ENCODE results near the gene SPN. TPM values are rescaled to one million over a fixed set of nuclear protein-coding genes. Genes with fewer than 3 reads are reported as not detected.
"Not testable (repeated sequence)": the region's sequence is repeated elsewhere in the genome, so short reads cannot be mapped to it uniquely, and the experiment has no call there.

The SPN gene
- total and polyA plus RNA-seq, 2 experiments from 2014 or later: not detected

DNA sequence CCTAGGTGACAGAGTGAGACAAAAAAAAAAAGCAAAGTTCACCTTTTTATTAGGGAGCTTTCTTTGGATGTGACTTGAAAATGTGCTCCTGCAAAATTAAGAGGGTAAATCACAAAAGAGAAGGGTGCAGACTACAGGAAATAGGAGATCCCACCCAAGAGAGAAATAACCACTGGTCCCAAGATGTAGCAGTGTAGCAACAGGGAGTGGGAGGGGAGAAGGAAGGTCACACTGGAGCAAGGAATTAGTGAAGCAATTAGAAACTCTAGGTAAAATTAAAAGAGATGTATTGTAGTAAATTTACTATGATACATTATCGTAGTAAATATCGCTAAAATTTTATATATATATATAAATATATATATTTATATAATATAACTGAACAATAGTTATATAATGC, 12.3 kb upstream of the SPN start:
- Histone ChIP-seq H3K4me2 (ENCODE audit: unreplicated experiment) (no peak overlapping the region), H3K4me3 (no peak overlapping the region), H3K9ac (no peak overlapping the region), H3K27ac (no peak overlapping the region), H2AFZ (no peak overlapping the region), H3K27me3 (replicated peaks; ENCODE audit: insufficient read depth) (peaks cover 5% of the 10 kb centered on the region; the same call in 1 of the 2 replicates), H3K9me2 (ENCODE audit: insufficient read depth) (no peaks in the 10 kb centered on the region), H4K20me1 (ENCODE audit: insufficient read depth) (no peaks in the 10 kb centered on the region), H3K79me2 (ENCODE audit: insufficient read depth) (no peaks in the 10 kb centered on the region), H3K9me3 (ENCODE audit: low read depth) (no peaks in the 10 kb centered on the region), H3K36me3 (ENCODE audit: low read depth) (no peaks in the 10 kb centered on the region), H3K4me1 (ENCODE audit: insufficient read depth) (no peaks in the 10 kb centered on the region), H3F3A (ENCODE audit: insufficient read depth) (no peaks in the 10 kb centered on the region)
- WGBS, 2 experiments (ENCODE audit: low coverage in 1 of 2, low lambda C conversion rate in 2 of 2, missing lambda C conversion rate in 2 of 2): 95 to 98% methylated on average over 2 of the region's 2 CpGs
- no peak for DNase-seq
- no peak for TF ChIP-seq EZH2phosphoT487 (IDR thresholded peaks at IDR 0.05; ENCODE audit: insufficient read depth, low read depth)
- TF ChIP-seq EZH2 (IDR thresholded peaks at IDR 0.05; ENCODE audit: insufficient read depth, poor library complexity, severe bottlenecking): no peak
- in situ Hi-C loops (cut with MboI): no loop called here

GRCh38 chr16:29651774-29652349, 11.2 kb upstream of the SPN start:
- Histone ChIP-seq H3K79me2 (ENCODE audit: insufficient read depth) (no peaks in the 10 kb centered on the region), H3K36me3 (ENCODE audit: low read depth) (no peaks in the 10 kb centered on the region), H2AFZ (no peak overlapping the region), H3K4me1 (ENCODE audit: insufficient read depth) (no peaks in the 10 kb centered on the region), H3K27me3 (replicated peaks; ENCODE audit: insufficient read depth) (peaks cover 5% of the 10 kb centered on the region; the same call in 1 of the 2 replicates), H3K9me2 (ENCODE audit: insufficient read depth) (no peaks in the 10 kb centered on the region), H3K4me3 (no peak overlapping the region), H3K4me2 (ENCODE audit: unreplicated experiment) (no peak overlapping the region), H4K20me1 (ENCODE audit: insufficient read depth) (no peaks in the 10 kb centered on the region), H3F3A (ENCODE audit: insufficient read depth) (no peaks in the 10 kb centered on the region), H3K9me3 (ENCODE audit: low read depth) (no peaks in the 10 kb centered on the region), H3K9ac (no peak overlapping the region), H3K27ac (no peak overlapping the region)
- no peak for DNase-seq
- TF ChIP-seq EZH2phosphoT487 (IDR thresholded peaks at IDR 0.05; ENCODE audit: insufficient read depth, low read depth): no peak
- TF ChIP-seq EZH2 (IDR thresholded peaks at IDR 0.05; ENCODE audit: insufficient read depth, poor library complexity, severe bottlenecking): no peak
- in situ Hi-C loops (cut with MboI): no loop called here
- 93 to 96% methylated on average over 2 of the region's 2 CpGs for WGBS, 2 experiments (ENCODE audit: low coverage in 1 of 2, low lambda C conversion rate in 2 of 2, missing lambda C conversion rate in 2 of 2)

- no peaks in the 10 kb centered on the region for H3K9me3 ChIP-seq (ENCODE audit: low read depth)
- no peaks in the 10 kb centered on the region for H3K9me2 ChIP-seq (ENCODE audit: insufficient read depth)
- H3K27me3 ChIP-seq (replicated peaks; ENCODE audit: insufficient read depth): peaks cover 5% of the 10 kb centered on the region; the same call in 1 of the 2 replicates
- H3K36me3 ChIP-seq (ENCODE audit: low read depth): no peaks in the 10 kb centered on the region
- H4K20me1 ChIP-seq (ENCODE audit: insufficient read depth): no peaks in the 10 kb centered on the region
- H3K4me1 ChIP-seq (ENCODE audit: insufficient read depth): no peaks in the 10 kb centered on the region
- in situ Hi-C loops (cut with MboI): no loop called here
- DNase-seq: no peak
- no peak overlapping the region for H3K4me3 ChIP-seq
- WGBS, 2 experiments (ENCODE audit: low coverage in 1 of 2, low lambda C conversion rate in 2 of 2, missing lambda C conversion rate in 2 of 2): 58 to 63% methylated on average over 12 of the region's 12 CpGs
- no peak overlapping the region for H2AFZ ChIP-seq
- H3F3A ChIP-seq (ENCODE audit: insufficient read depth): no peaks in the 10 kb centered on the region
- no peak overlapping the region for H3K27ac ChIP-seq
- no peak for TF ChIP-seq EZH2phosphoT487 (IDR thresholded peaks at IDR 0.05; ENCODE audit: insufficient read depth, low read depth)
- TF ChIP-seq EZH2 (IDR thresholded peaks at IDR 0.05; ENCODE audit: insufficient read depth, poor library complexity, severe bottlenecking): no peak
- H3K79me2 ChIP-seq (ENCODE audit: insufficient read depth): no peaks in the 10 kb centered on the region
- no peak overlapping the region for H3K9ac ChIP-seq
- no peak overlapping the region for H3K4me2 ChIP-seq (ENCODE audit: unreplicated experiment)
Observed at GRCh38 chr16:29653471-29653870, 9.6 kb upstream of the SPN start.

GRCh38 chr16:29653890-29654289, 9.2 kb upstream of the SPN start:
- not testable (repeated sequence) for DNase-seq

More at GRCh38 chr16:29653890-29654289, 9.2 kb upstream of the SPN start:
- H4K20me1 ChIP-seq (ENCODE audit: insufficient read depth); H3K36me3 ChIP-seq (ENCODE audit: low read depth); H3K4me1 ChIP-seq (ENCODE audit: insufficient read depth); H3F3A ChIP-seq (ENCODE audit: insufficient read depth); H3K27me3 ChIP-seq (replicated peaks; ENCODE audit: insufficient read depth); H3K27ac ChIP-seq; H3K4me3 ChIP-seq; H3K9me3 ChIP-seq (ENCODE audit: low read depth); H3K9ac ChIP-seq; H3K9me2 ChIP-seq (ENCODE audit: insufficient read depth); H2AFZ ChIP-seq; H3K79me2 ChIP-seq (ENCODE audit: insufficient read depth); H3K4me2 ChIP-seq (ENCODE audit: unreplicated experiment); in situ Hi-C loops (cut with MboI): not testable (repeated sequence)
- WGBS, 2 experiments (ENCODE audit: low coverage in 1 of 2, low lambda C conversion rate in 2 of 2, missing lambda C conversion rate in 2 of 2): 58 to 62% methylated on average over 6 to 7 of the region's 7 CpGs
